SH-SY5Y (cell line): ENCODE results near the gene MACIR.

Experiments
- GATA2 ChIP-seq: IDR thresholded peaks from 2 replicates; pipeline ENCODE4 v1.6.1; 2011; ENCODE audit warnings: mild to moderate bottlenecking, low read depth, low read length
- GATA3 ChIP-seq: IDR thresholded peaks from 2 replicates; pipeline ENCODE4 v1.6.1; 2011; ENCODE audit warnings: low read depth, mild to moderate bottlenecking, low read length, moderate library complexity

DNA sequence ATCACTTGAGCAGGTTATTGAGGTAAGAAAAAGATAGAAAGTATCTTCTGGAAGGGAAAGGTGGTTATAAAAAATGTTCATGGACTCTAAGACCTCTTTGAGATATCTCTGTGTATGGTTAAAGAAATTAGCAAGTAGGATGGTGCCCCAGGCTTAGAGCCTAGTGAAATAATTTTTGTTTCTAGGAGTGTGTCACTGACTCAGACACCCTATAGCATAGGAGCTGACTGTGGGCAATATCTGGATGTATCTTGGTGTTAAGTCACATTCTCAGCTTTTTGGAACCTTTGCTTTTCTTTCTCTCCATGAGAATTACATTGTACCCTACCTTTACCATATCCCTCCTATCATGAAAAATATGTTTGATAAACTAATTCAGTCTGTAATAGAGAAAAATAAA, 12.0 kb downstream of the MACIR start:
- TF ChIP-seq GATA2 (no peak), GATA3 (no peak)
